Naive B cell (primary cell): ENCODE results near the gene UPK3B. TPM values are rescaled to one million over a fixed set of nuclear protein-coding genes. Genes with fewer than 3 reads are reported as not detected.
"Not testable (repeated sequence)": the region's sequence is repeated elsewhere in the genome, so short reads cannot be mapped to it uniquely, and the experiment has no call there.

Experiments
- ATAC-seq, 2 donors: fragments of 150-1000 bp; cut with Tn5 transposase; 2 replicates each; pipeline ENCODE4 v1.10.0; 2021; ENCODE audit warnings: low read depth in 2 of 2, mild to moderate bottlenecking in 2 of 2, moderate library complexity in 2 of 2
- DNase-seq: peaks from one replicate; pipeline ENCODE4 v3.0.0; 2022
- H3K27ac Mint-ChIP-seq, 6 donors: one replicate each; pipeline ENCODE4 v1.8.0; 2020 to 2022; ENCODE audit warnings: mild to moderate bottlenecking in 6 of 6, mixed read lengths in 6 of 6, moderate library complexity in 5 of 6, inconsistent platforms in 2 of 6
- H3K27me3 Mint-ChIP-seq, 3 donors: one replicate each; pipeline ENCODE4 v1.8.0; 2021 to 2022; ENCODE audit warnings: mixed read lengths in 3 of 3, mild to moderate bottlenecking in 1 of 3
- H3K36me3 Mint-ChIP-seq, 2 donors: one replicate each; pipeline ENCODE4 v1.8.0; 2020 to 2022; ENCODE audit warnings: mixed read lengths in 2 of 2, inconsistent platforms in 1 of 2, mild to moderate bottlenecking in 1 of 2
- H3K4me1 Mint-ChIP-seq, 3 donors: one replicate each; pipeline ENCODE4 v1.8.0; 2020 to 2022; ENCODE audit warnings: mixed read lengths in 3 of 3, inconsistent platforms in 1 of 3, mild to moderate bottlenecking in 1 of 3, moderate library complexity in 1 of 3
- H3K4me3 Mint-ChIP-seq, 8 donors: one replicate each; pipeline ENCODE4 v1.8.0; 2020 to 2022; ENCODE audit warnings: mild to moderate bottlenecking in 8 of 8, mixed read lengths in 8 of 8, moderate library complexity in 8 of 8, inconsistent platforms in 2 of 8
- H3K9me3 Mint-ChIP-seq, 7 donors: one replicate each; pipeline ENCODE4 v1.8.0; 2020 to 2022; ENCODE audit warnings: mixed read lengths in 7 of 7, mild to moderate bottlenecking in 5 of 7, inconsistent platforms in 2 of 7, moderate library complexity in 1 of 7
- polyA plus RNA-seq, 6 donors: library from polyadenylated mRNA; unstranded; fragments of 300-500 nt; fragmentation: Illumina TruSeq; gene quantifications; one replicate each; pipeline ENCODE4 v1.2.3, GENCODE V29; 2021; ENCODE audit warnings: low read depth in 6 of 6

Gene UPK3B
- polyA plus RNA-seq, 6 donors from 2014 or later = 0.13 to 0.74 (median 0.21) TPM; not detected in 3

GRCh38 chr7:76480403-76481253, 29.7 kb upstream of the UPK3B start:
- not testable (repeated sequence) for H3K4me1 Mint-ChIP-seq, DNase-seq, H3K27me3 Mint-ChIP-seq, ATAC-seq, H3K27ac Mint-ChIP-seq, H3K9me3 Mint-ChIP-seq, H3K4me3 Mint-ChIP-seq, H3K36me3 Mint-ChIP-seq

GRCh38 chr7:76482660-76483059, 27.7 kb upstream of the UPK3B start:
- DNase-seq, H3K36me3 Mint-ChIP-seq, H3K27ac Mint-ChIP-seq, H3K4me3 Mint-ChIP-seq, ATAC-seq, H3K9me3 Mint-ChIP-seq, H3K27me3 Mint-ChIP-seq, H3K4me1 Mint-ChIP-seq: not testable (repeated sequence)

GRCh38 chr7:76483081-76483480, 27.3 kb upstream of the UPK3B start:
- not testable (repeated sequence) for H3K4me1 Mint-ChIP-seq, H3K27ac Mint-ChIP-seq, DNase-seq, H3K27me3 Mint-ChIP-seq, H3K36me3 Mint-ChIP-seq, H3K9me3 Mint-ChIP-seq, ATAC-seq, H3K4me3 Mint-ChIP-seq

- not testable (repeated sequence) for ATAC-seq, H3K4me3 Mint-ChIP-seq, H3K4me1 Mint-ChIP-seq, H3K27ac Mint-ChIP-seq, DNase-seq, H3K9me3 Mint-ChIP-seq, H3K36me3 Mint-ChIP-seq, H3K27me3 Mint-ChIP-seq
These were observed 25.9 kb upstream of the UPK3B start for GRCh38 chr7:76484456-76484855.

- H3K27ac Mint-ChIP-seq, H3K9me3 Mint-ChIP-seq, H3K27me3 Mint-ChIP-seq, ATAC-seq, H3K4me3 Mint-ChIP-seq, H3K36me3 Mint-ChIP-seq, DNase-seq, H3K4me1 Mint-ChIP-seq: not testable (repeated sequence)
These were observed 24.3 kb upstream of the UPK3B start for GRCh38 chr7:76485822-76486610.

GRCh38 chr7:76486618-76487017, 23.7 kb upstream of the UPK3B start:
- not testable (repeated sequence) for H3K4me1 Mint-ChIP-seq, H3K9me3 Mint-ChIP-seq, H3K27me3 Mint-ChIP-seq, H3K36me3 Mint-ChIP-seq
- DNase-seq (peak; percentile 43), ATAC-seq (peak; percentile 96 to 97)
- Mint-ChIP-seq H3K4me3 (peak overlapping the region in 4 of 8 donors; percentile 15 to 83 (median 52)), H3K27ac (peak overlapping the region in 5 of 6 donors; percentile 36 to 92 (median 85))

GRCh38 chr7:76487969-76488368, 22.4 kb upstream of the UPK3B start:
- not testable (repeated sequence) for H3K4me1 Mint-ChIP-seq, DNase-seq, H3K9me3 Mint-ChIP-seq, H3K27me3 Mint-ChIP-seq, H3K36me3 Mint-ChIP-seq, H3K4me3 Mint-ChIP-seq, ATAC-seq
- peak overlapping the region in 1 of 6 donors; percentile 51 for H3K27ac Mint-ChIP-seq

GRCh38 chr7:76492139-76492538, 18.2 kb upstream of the UPK3B start:
- peak overlapping the region in 1 of 6 donors; percentile 74 for H3K27ac Mint-ChIP-seq
- not testable (repeated sequence) for ATAC-seq, H3K36me3 Mint-ChIP-seq, DNase-seq, H3K4me1 Mint-ChIP-seq, H3K9me3 Mint-ChIP-seq, H3K4me3 Mint-ChIP-seq, H3K27me3 Mint-ChIP-seq

GRCh38 chr7:76495717-76496116, 14.6 kb upstream of the UPK3B start:
- not testable (repeated sequence) for ATAC-seq, H3K27me3 Mint-ChIP-seq, H3K9me3 Mint-ChIP-seq, H3K4me3 Mint-ChIP-seq, H3K4me1 Mint-ChIP-seq, DNase-seq, H3K27ac Mint-ChIP-seq, H3K36me3 Mint-ChIP-seq

- ATAC-seq, H3K36me3 Mint-ChIP-seq, H3K27me3 Mint-ChIP-seq, H3K27ac Mint-ChIP-seq, H3K9me3 Mint-ChIP-seq, DNase-seq, H3K4me1 Mint-ChIP-seq, H3K4me3 Mint-ChIP-seq: not testable (repeated sequence)
These were observed 12.3 kb upstream of the UPK3B start for GRCh38 chr7:76497918-76498582.

- not testable (repeated sequence) for H3K4me1 Mint-ChIP-seq, H3K4me3 Mint-ChIP-seq, ATAC-seq, H3K27me3 Mint-ChIP-seq, H3K27ac Mint-ChIP-seq, DNase-seq, H3K9me3 Mint-ChIP-seq, H3K36me3 Mint-ChIP-seq
These were observed 11.7 kb upstream of the UPK3B start for GRCh38 chr7:76498583-76499200.

GRCh38 chr7:76499201-76499923, 11.0 kb upstream of the UPK3B start:
- H3K9me3 Mint-ChIP-seq, H3K27ac Mint-ChIP-seq, H3K4me1 Mint-ChIP-seq, H3K4me3 Mint-ChIP-seq, H3K36me3 Mint-ChIP-seq, DNase-seq, H3K27me3 Mint-ChIP-seq, ATAC-seq: not testable (repeated sequence)

- not testable (repeated sequence) for H3K27ac Mint-ChIP-seq, H3K4me3 Mint-ChIP-seq, H3K27me3 Mint-ChIP-seq, H3K9me3 Mint-ChIP-seq, DNase-seq, H3K36me3 Mint-ChIP-seq, H3K4me1 Mint-ChIP-seq
- peak; percentile 82 to 90 for ATAC-seq
These were observed 10.5 kb upstream of the UPK3B start for GRCh38 chr7:76499924-76500241.
